NCI-H1694 (cell line): Measurements from ENCODE around the gene KANK2.
"Not testable (repeated sequence)": the region's sequence is repeated elsewhere in the genome, so short reads cannot be mapped to it uniquely, and the experiment has no call there.

Experiments
- DNase-seq: peaks from one replicate; lab custom pipeline; 2025; lab: John Stamatoyannopoulos, UW

The KANK2 gene

GRCh38 chr19:11196406-11197287, 698 bp downstream of the KANK2 start:
- no peak for DNase-seq

GRCh38 chr19:11195681-11196080, 1.7 kb downstream of the KANK2 start:
- DNase-seq, result no peak

GRCh38 chr19:11194656-11195558, 2.4 kb downstream of the KANK2 start:
- DNase-seq, result no peak

DNA sequence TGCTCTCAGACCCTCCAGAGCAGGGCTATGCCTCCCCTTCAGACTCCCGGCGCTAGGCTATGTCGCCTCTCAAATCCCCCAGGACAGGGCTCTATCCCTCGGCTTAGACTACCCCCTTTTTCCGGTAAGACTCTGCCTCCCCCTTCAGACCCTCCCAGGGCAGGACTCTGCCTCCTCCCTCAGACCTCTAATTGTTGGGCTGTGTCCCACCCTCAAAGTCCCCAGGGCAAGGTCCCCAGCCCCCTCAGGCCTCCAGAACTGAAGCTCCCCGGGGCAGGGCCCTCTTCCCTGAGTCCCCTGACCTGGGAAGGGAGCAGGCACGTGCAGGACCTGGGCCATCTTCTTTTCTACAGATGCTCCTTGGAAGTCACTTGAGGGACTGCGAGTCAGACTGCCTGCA, 3.2 kb downstream of the KANK2 start:
- DNase-seq, result no peak

GRCh38 chr19:11192957-11193939, 4.1 kb downstream of the KANK2 start:
- no peak for DNase-seq

GRCh38 chr19:11191934-11192333, 5.4 kb downstream of the KANK2 start:
- no peak for DNase-seq

- no peak for DNase-seq
These were observed 6.0 kb downstream of the KANK2 start for GRCh38 chr19:11191273-11191755.

GRCh38 chr19:11190501-11190900, 6.8 kb downstream of the KANK2 start:
- DNase-seq, result no peak

GRCh38 chr19:11187441-11187840, 9.9 kb downstream of the KANK2 start:
- no peak for DNase-seq

- no peak for DNase-seq
These were observed 14.4 kb downstream of the KANK2 start for GRCh38 chr19:11182994-11183393.

GRCh38 chr19:11181488-11181887, 15.9 kb downstream of the KANK2 start:
- DNase-seq, result no peak

DNA sequence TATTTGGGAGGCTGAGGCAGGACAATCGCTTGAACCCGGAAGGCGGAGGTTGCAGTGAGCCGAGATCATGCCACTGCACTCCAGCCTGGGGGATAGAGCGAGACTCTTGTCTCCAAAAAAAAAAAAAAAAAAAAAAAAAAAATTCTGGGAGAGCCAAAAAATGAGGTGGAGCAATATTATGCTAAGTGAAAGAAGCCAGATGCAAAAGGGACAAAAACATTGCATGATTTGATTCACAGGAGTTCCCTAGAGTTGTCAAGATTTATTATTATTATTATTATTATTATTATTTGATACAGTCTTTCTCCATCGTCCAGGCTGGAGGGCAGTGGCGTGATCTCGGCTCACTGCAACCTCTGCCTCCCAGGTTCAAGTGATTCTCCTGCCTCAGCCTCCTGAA, 16.4 kb downstream of the KANK2 start:
- not testable (repeated sequence) for DNase-seq

DNA sequence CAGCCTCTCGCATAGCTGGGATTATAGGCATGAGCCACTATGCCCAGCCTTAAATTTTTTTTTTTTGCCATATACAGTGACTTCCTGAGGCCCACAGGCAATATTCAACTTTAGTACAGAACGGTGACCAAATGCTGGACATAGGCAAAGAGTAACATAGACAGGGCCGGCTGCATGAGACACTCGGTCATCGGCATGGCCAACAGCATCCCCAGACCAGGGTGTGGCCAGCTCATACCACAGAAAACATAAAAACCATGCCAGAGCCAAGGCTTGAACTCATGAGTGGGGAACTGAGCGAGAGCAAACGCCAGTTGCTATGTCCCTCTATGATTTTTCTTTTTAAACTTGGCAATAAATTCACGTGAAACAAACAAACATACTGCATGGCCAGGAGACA, 17.0 kb downstream of the KANK2 start:
- DNase-seq, result no peak

DNA sequence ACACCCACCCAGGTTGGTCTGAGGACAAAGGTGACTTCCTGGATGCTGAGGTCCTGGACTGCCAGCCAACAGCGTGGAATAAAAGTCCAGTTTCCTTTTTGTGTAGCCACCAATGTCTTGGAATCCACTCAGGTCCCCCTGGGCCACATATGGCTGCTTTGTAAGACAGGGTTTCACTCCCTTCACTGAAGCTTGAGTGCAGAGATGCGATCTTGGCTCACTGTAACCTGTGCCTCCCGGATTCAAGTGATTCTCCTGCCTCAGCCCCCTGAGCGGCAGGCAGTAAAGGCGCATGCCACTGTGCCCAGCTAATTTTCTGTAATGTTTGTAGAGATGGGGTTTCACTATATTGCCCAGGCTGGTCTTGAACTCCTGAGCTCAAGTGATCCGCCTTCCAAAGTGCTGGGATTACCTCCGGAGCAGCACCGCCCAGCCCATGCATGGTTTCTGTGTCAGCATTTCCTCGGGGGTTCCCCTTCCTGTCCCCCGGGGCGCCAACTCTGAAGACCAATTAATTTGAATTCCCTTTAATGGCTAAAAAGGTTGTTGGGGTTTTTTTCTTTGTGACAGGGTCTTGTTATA, 17.5 kb downstream of the KANK2 start:
- DNase-seq, result no peak

DNA sequence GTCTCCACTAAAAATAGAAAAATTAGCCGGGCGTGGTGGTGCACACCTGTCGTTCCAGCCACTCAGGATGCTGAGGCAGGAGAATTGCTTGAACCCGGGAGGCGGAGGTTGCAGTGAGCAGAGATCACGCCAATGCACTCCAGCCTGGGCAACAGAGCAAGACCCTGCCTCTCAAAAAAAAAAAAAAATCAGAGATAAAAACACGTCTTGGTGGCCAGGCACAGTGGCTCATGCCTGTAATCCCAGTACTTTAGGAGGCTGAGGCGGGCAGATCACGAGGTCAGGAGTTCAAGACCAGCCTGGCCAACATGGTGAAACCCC, 18.2 kb downstream of the KANK2 start:
- DNase-seq, result not testable (repeated sequence)

GRCh38 chr19:11177592-11177991, 19.8 kb downstream of the KANK2 start:
- no peak for DNase-seq

- no peak for DNase-seq
These were observed 20.7 kb downstream of the KANK2 start for GRCh38 chr19:11176466-11177193.

DNA sequence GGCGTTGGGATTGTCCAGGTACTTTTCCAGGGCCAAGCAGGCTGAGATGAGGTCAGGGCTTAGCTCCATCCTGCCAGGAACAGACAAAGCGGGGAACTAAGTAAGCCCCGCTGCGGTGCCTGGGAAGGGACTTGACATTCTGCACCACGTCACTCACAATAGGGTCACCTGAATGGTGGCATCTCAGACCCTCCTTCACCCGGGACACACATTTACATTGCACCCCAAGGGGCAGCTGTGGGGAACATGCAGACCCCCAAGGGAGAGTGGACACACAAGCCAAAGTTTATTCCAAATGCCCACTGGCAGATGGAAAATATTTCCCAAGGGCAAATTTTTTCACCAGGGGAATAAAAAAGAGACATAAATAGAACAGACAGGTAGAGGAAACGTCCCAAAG, 21.4 kb downstream of the KANK2 start:
- DNase-seq, result no peak

- no peak for DNase-seq
These were observed 23.0 kb downstream of the KANK2 start for GRCh38 chr19:11174336-11174735.

DNA sequence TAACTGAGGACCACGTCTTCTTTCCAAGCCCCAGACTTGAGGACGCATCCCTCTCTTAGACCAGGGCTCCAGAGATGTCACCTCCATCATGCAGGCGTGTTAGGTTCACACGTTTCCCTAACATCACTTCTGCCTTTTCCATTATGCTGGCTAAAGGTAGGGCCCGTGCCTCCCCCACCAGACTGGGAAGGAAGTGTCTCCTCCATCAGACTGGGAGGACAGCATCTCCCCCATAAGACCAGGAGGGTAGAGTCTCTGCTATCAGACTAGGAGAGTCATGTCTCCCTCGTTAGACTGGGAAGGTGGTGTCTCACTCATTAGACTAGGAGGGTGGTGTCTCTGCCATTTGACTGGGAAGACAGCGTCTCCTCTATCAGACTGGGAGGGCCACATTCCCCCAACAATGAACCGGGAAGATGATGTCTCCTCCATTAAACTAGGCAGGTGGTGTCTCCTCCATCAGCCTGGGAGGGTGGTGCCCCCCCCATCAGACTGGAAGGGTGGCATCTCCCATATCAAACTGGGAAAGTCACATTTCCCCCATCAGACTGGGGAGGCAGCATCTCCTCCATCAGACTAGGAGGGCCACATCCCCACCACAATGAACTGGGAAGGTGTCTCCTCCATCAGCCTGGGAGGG, 23.7 kb downstream of the KANK2 start:
- DNase-seq, result no peak
